ENCODE measurements around the gene USP3.

GRCh38 chr15:63612300-63612699 is 107.9 kb downstream of the USP3 start:
- no peak for TF ChIP-seq POLR2AphosphoS5 (IDR thresholded peaks at IDR 0.05)
- no peak for TF ChIP-seq CTCF (IDR thresholded peaks at IDR 0.05)
- no peak for TF ChIP-seq EP300 (IDR thresholded peaks at IDR 0.05)

Data from gastroesophageal sphincter (tissue), 3 donors.